HG03103 (cell line): ENCODE results near the gene FAM186B.
A peak's percentile ranks its signal among the peaks of the same experiment; 100 is the strongest.
"Not testable (repeated sequence)": the region's sequence is repeated elsewhere in the genome, so short reads cannot be mapped to it uniquely, and the experiment has no call there.

Experiments used
- ATAC-seq: cut with Tn5 transposase; IDR thresholded peaks from one replicate; pipeline ENCODE4 v1.9.1; 2021; ENCODE audit warnings: low read depth; ENCODE audit not compliant: unreplicated experiment

Gene FAM186B

DNA sequence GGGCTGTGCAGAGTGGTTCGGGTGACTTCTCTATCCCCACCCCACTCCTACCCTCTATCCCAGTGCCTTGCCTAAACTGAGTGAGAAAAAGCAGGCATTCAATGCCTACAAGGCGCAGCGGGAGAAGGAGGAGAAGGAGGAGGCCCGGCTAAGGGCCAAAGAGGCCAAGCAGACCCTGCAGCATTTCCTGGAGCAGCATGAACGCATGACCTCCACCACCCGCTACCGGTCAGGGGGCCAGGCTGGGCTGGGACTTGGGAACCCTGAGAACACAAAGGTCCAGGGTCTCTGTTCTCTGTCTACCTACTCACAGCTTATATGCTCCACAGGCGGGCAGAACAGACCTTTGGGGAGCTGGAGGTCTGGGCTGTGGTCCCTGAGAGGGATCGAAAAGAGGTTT is 29.6 kb upstream of the FAM186B start:
- ATAC-seq = no peak

DNA sequence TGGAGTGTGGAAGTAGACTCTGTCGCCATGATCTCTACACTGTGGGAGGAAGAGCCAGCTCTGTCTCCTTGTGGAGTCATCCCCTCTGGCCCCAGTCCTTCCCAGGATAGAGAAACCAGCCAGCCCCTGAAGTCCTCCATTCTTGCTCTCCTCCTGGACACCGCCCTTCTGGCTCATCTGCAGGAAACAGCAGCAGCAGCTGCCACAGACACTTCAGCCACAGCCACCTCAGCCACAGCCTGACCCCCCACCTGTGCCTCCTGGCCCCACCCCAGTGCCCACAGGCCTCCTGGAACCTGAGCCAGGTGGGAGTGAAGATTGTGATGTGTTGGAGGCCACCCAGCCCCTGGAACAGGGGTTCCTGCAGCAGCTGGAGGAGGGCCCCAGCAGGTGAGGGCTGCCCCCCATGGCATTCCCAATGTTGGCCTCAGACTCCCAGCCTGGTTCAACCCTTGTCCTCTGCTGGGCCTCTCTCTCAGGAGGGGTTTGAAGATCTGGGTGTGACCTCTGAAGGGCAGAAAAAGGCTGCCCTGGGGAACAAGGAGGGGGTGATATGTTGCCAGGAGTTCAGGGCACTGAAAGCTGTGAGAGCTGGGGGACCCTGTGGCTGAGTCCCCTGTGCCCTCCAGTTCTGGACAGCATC is 28.4 kb upstream of the FAM186B start:
- no peak for ATAC-seq

DNA sequence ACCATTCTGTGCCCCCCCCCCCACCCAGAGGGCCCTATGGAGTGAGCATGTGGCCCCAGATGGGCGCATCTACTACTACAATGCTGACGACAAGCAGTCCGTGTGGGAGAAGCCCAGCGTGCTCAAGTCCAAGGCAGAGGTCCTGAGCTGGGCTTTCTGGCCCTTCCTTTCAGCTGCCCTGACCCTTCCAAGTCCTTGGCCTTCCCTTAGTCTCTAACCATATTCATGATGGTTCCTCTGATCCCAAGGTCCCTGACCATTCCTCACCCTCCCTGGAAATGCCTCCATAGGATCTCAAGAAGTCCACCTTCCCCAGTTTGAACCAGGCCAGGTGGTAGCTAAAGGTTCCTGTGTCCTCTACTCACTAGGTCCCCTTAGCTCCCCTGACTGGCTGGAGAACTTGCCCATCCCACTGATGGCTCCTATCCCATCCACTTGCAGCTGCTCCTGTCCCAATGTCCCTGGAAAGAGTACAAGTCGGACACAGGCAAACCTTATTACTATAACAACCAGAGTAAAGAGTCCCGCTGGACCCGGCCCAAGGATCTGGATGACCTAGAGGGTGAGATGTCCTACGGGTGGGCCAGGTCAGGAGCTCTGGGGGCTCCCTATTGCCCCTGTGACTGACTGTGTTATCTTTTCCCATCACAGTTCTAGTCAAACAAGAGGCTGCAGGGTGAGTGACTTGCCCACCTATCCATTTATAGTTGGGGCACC is 27.7 kb upstream of the FAM186B start:
- ATAC-seq = no peak

DNA sequence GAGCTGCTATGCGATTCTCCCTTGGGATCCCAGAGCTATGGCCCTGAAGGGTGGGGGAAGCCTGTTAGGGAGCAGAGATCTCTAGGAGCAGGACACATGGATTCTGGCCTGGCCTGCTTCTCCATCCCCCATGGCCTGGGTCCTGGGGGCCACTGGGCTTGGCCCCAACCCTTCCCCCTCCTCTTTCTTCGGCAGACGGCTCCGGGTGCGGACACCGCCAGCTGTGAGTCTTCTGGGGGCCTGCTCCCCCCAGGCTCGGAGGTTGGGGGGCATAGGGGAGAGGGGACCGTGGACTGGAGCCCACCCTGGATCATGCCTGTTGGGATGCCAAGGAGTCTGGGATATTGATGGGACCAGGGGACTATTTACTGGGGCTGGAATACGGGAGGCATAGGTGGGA is 27.0 kb upstream of the FAM186B start:
- ATAC-seq = no peak

DNA sequence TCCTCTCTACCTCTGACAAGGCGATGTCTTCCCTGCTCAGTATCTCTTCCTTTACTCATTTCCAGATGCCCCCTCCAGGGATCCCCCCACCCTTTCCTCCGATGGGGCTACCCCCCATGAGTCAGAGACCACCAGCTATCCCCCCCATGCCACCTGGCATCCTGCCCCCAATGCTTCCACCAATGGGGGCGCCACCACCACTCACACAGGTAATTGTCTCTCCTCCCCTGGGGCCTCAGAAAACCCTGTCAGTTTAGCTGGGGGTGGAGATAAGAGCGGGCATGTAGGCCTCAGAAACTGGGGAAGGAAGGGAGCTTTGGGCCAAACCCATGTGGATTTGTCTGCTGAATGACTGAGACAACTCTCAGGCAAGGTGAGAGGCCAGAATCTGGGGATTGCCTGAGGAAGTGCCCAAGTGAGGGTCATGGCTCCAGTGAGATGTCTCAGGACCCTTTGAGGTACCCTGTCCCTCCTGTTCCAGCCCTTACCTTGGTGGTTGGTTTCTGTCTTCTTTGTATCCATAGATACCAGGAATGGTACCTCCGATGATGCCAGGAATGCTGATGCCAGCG is 26.0 kb upstream of the FAM186B start:
- no peak for ATAC-seq

DNA sequence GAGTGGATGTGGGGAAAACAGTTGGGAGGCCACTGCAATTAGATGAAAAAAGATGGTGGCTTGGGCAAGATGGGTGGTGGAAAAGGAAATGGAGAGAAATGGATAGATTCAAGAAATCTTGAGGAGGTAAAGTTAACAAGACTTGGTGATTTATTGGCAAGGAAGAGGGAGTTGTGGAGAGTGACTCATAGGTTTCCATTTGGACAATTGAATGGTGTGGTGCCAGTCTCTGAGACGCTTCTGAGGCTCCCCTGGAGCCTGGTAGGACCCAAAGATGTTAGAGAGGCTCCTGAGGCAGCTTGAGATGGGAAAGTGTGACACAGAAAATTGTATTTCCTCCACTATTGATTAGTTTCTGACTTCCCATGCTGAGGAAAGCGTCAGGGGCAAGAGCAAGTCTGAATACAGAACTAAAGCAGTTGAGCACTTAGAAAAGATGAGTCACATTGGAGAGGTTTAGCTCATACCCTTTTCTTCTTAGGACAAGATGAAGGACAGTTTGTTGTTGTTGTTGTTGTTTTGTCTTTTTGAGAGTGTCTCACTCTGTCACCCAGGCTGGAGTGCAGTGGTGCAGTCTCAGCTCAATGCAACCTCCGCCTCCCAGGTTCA is 22.4 kb upstream of the FAM186B start:
- no peak for ATAC-seq

DNA sequence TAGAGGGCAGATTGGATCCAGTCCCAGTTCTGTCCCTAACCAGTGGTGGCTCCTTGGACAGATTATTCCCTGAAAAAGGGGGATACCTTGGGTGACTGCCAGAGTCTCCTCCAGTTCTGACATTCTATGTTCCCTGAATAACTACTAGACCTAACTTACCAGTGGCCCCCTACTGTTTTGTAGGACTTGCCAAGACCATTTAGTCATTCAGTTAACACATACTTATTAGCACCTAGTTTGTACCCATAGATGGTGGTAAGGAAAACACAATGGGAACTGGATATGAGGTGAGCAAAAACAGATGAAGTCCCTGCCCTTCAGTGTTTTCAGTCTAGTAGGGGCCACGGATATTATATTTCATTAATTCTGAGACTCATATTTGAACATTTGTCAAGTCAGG is 21.4 kb upstream of the FAM186B start:
- no peak for ATAC-seq

DNA sequence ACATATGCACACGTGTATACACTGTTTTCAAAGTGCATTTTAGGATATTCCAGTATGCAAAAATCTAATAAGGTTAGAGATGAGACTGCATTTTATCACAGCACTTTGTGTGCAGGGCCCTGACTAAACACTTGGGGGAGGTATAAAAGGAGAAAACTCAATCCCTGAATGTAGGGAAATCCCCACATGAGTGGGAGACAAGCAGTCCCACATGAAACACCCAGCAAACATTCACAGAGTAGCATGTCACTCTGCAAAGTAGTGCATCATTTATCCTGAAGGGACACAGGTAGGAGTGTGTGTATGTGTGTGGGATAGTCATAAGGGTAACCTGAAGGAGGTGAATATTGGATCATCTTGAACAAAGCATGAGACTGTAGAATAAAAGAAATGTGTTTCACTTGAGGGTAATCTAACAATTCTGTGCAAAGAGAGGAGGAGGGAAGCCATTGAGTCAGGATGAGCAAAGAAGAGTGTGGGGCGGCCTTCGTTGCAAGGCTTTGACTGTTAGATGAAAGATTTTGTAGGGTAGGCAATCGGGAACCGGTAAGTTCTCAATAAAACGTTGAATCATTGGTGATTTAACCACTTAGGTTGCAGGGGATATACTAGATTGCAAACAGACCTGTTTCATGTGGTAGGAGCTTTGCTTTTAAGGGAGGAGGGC is 20.9 kb upstream of the FAM186B start:
- ATAC-seq = no peak

DNA sequence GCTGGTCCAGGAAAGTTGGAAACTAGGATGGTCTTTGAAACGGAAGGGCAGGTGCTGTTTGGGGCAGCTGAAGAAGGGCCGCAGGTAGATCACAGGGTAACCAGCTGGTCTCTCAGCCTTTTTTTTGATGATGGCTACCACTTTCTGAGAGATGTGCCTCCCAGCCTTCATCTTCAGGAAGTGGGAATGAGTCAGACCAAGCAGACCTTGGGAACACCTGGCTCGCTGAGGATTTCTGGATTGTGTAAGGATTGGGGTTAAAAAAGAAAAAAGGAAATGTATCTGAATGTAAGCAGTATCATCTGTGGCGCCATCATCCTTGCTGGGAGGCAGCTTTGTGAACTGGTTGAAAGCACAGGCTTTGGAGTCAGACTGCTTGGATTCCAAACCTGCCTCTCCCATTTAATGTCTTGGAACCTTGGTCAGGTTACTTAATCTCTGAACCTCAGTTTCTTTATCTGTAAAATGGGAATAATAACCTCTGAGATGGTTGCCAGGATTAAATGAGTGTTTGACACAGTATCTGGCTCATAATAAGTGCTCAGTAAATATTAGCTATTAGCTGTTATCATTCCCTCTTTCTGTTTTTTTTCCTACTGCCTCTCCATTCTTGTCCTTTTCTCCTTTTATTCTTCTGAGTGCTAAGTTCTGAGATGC is 19.6 kb upstream of the FAM186B start:
- ATAC-seq = no peak

DNA sequence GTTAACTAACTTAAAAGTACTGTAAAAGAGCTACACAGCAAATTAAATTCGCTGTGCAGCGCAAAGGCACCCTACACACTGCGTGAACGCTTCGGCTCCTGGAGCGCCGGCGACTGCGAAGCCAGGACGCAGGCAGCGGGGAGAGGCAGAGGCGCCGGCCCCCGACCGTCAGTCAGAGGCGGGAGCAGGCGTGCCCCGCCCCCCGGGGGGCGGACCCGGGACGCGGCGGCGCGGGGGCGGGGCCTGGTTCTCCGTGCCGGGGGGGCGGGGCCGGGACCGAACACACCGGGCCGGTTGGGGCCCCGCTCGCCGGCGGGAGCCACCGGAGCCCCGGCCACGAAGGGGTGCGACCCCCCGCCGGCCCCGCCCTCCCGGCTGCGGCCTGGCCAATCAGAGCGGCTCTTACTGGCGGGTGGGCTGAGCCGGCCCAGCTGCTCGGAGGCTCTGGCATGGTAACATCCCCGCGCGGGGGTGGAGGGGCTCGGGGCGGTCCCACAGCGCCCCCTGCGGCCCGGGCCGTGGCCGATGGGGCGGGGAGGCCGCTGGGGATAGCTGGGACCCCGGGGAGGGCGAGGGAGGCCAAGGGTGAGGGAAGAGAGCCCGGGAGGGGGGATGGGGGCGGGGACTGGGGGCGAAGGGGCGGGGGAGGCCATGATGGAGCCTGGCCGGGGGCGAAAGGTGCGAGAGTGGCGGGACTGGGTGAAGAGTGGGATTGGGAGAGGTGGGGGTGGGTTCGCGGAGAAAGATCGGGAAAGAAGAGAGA is 17.9 kb upstream of the FAM186B start, which contains the start of gene PRPF40B:
Gene PRPF40B, plus strand, starts transcription at position 420 of the 763 bp plus-strand sequence. Its CDS starts 30 bp downstream, at position 450.
- ATAC-seq = peak; percentile 66

DNA sequence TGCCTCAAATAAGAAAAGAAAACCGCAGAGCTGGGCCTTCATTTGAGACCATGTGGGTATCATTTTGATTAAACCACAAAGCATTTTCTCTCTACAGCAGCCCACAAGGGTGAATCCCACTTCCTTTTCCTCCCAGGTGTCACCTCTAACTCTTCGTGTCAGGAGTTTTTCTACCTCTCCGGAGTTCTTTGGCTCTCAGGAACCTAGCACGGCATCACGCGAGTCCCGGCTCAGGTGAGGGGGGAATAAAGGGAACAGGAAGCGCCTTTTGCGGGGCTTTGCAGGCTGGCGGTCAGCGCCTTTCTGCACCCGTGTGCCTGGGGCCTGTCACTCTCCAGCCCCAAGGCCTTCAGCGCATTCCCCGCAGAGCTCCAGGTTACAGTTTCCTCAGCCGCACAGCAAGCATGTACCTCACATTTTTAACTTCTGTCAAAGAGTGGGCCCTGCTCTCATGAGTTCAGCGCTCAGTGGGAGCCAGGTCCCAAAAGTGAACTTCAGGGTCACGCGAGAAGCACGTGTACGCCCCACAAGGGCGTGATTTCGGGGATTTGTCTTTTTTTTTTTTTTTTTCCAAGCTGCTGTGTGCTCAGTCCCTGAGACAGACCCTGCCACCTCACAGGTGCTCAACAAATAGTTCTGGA is 17.2 kb upstream of the FAM186B start:
- peak; percentile 13 for ATAC-seq

DNA sequence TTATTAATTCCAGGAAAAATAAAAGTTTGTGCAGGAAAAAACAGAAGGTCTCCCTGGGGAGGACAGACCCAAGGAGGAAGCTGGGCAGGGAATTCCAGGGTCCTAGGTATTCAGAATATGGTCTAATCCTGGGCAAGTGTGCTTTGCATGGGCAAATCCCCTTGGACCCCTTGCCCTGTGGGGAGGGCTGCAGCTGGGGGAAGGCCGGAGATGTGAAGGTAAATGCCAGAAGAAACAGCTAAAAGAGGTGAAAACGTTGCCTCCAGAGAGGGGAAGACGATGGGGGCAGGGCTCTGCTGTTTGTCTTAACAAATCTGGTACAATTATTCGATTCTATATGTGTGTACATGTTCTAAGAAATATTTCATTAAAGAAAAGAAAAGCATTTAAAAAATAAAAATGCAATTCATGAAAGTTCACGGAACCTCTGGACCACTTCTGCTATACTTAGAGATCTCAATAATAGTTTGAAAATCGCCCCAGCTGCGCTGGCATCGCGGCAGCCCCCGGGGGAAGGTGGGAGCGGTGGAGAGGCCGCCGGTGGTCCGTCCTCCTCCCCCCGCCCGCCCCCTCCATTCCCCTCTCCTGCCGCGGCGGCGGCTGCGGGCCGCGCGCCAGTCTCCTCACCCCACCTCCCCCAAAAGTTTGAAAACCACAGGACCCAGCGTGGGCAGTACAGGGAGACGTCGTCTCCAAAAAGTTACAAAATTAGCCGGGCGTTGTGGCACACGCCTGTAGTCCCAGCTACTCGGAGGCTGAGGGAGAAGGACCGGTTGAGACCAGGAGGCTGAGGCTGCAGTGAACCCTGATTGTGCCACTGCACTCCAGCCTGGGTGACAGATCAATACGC is 16.4 kb upstream of the FAM186B start:
- no peak for ATAC-seq

DNA sequence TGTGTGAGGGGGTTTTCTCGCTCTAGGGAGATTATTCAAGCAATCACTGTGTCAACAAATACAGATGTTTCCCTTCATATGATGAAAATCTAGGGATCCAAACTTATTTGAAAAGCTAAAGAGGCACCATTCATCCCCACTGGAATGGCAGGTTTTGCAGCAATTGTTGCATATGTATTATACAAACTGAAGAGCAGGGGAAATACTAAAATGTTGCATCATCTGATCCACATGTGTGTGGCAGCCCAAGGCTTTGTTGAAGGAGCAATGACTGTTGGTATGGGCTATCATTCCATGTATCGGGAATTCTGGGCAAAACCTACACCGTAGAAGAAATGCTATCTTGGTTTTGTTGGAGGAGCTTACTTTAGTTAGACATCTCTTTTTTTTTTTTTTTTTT is 13.8 kb upstream of the FAM186B start:
- ATAC-seq = no peak

DNA sequence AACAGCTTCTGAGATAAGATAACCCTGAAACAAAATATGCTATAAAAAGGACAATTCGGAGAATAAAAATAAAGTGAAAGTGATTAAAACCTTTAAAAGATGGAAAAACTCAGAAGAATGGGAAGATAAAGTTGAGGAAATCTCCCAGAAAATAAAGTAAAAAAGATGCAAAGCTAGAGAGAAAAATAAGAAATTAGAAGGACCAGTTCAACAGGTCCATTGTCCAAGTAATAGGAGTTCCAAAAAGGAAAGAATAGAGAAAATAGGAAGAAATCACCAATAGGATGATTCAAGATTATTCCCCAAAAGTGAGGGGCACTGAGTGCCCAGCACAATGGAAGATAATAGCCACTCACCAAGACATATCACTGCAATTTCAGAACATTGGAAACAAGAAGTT is 13.1 kb upstream of the FAM186B start:
- no peak for ATAC-seq

DNA sequence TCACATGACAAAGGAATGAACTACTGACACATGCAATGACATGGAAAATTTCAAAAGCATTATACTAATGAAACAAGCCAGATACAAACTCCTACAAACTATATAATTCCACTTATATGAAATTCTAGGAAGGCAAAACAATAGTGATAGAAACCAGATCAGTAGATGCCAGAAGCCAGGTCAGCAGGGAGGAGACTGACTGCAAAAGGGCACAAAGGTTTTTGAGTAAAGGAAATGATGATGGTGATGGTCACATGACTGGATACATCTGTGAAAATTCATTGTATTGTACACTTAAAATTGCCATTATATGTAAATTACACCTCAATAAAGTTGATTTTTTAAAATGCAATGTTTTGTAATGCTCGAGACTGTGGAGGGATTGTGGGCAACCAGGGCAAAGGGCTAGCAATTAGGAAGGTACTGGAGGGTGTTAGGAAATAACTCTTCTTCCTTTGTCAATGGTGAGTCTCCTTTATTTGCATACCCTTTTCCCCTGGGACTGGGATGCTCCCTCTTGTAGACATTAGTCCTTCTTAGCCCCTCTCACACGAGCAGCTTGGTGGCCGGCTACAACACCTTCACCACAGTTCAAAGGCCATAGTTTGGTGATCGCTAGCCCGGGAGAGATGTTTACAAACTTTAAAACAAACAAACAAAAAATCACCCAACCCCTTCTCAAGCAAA is 11.2 kb upstream of the FAM186B start:
- ATAC-seq = no peak

DNA sequence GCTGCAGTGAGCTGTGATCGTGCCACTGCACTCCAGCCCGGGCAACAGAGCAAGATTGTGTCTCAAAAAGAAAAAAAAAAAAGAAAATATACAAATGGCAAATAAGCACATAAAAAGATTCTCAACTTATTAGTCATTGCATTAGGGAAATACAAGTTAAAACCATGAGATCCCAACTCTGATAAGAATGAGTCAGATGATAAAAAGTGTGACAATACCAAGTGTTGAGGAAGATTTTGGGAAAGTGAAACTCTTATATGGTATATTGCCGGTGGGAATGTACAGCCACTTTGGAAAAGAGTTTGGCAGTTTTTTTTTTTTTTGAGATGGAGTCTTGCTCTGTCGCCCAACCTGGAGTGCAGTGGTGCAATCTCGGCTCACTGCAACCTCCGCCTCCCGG is 10.3 kb upstream of the FAM186B start:
- no peak for ATAC-seq

DNA sequence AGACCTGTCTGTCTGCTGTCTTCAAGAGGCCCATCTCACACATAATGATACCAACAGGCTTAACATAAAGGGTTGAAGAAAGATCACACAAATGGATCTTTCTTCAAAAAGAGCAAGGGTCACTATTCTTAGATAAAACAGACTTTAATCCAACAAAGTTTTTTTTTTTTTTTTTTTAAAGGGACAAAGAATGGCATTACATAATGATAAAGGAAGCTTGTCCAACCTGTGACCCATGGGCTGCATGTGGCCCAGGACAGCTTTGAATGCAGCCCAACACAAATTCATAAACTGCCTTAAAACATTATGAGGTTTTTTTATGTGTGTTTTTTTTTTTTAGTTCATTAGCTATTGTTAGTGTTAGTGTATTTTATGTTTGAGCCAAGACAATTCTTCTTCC is 6.8 kb upstream of the FAM186B start:
- ATAC-seq = no peak

DNA sequence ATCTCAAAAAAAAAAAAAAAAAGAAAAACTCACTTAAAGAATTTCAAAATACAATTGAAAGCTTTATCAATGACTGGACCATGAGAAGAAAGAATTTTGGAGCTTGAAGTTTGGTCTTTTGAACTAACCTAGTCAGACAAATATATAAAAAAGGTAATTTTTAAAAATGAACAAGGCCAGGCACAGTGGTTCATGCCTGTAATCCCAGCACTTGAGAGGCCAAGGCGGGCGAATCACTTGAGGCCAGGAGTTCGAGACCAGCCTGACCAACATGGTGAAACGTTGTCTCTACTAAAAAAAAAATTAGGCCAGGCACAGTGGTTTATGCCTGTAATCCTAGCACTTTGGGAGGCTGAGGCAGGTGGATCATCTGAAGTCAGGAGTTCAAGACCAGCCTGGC is 5.3 kb upstream of the FAM186B start:
- not testable (repeated sequence) for ATAC-seq
